Adipocyte (in vitro differentiated cells): Measurements from ENCODE around the gene KIRREL3.

Experiments used
- DNase-seq: peaks from one replicate; pipeline ENCODE4 v3.0.0-alpha.2; 2015; ENCODE audit warnings: low read depth
- H3K27me3 ChIP-seq: replicated peaks from 2 replicates; pipeline ENCODE4 v1.7.0; 2013; ENCODE audit warnings: mild to moderate bottlenecking, low read length, moderate library complexity; ENCODE audit not compliant: control insufficient read depth, insufficient read depth
- H3K36me3 ChIP-seq: 2 replicates; pipeline ENCODE4 v1.7.0; 2013; ENCODE audit warnings: low read length, mild to moderate bottlenecking, moderate library complexity; ENCODE audit not compliant: control insufficient read depth, insufficient read depth, severe bottlenecking
- H3K4me1 ChIP-seq: 2 replicates; pipeline ENCODE4 v1.7.0; 2013; ENCODE audit warnings: mild to moderate bottlenecking, low read length, moderate library complexity; ENCODE audit not compliant: control insufficient read depth, insufficient read depth
- H3K4me3 ChIP-seq: 2 replicates; pipeline ENCODE4 v1.7.0; 2013; ENCODE audit warnings: mild to moderate bottlenecking, low read length, moderate library complexity
- H3K9ac ChIP-seq: 2 replicates; pipeline ENCODE4 v1.7.0; 2013; ENCODE audit warnings: mild to moderate bottlenecking, low read length, moderate library complexity
- H3K9me3 ChIP-seq: 2 replicates; pipeline ENCODE4 v1.7.0; 2013; ENCODE audit warnings: mild to moderate bottlenecking, low read length, moderate library complexity; ENCODE audit not compliant: control insufficient read depth

KIRREL3 gene

DNA sequence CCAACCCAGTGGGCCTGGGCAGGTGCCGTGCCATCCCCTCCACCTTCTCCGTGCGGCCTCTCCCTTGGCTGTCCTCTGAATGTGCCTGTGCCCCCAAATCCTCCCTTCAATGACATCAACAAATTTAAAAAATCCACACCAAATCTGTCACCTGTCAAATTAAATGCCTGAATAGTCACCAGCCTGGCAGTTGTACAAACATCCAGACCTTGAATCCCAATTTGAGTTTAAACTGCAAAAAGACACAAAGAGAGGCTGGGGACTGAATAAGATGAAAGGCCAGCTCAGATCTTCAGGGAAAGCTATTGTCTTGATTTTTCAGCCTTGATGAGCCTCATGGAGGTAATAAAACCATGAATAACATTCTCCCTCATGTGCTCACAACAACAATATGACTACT lies 194.7 kb downstream of the KIRREL3 start:
- DNase-seq = no peak
- Histone ChIP-seq H3K4me3 (no peak overlapping the region), H3K4me1 (no peaks in the 10 kb centered on the region), H3K9me3 (no peaks in the 10 kb centered on the region), H3K36me3 (no peaks in the 10 kb centered on the region), H3K27me3 (no peaks in the 10 kb centered on the region), H3K9ac (no peak overlapping the region)

DNA sequence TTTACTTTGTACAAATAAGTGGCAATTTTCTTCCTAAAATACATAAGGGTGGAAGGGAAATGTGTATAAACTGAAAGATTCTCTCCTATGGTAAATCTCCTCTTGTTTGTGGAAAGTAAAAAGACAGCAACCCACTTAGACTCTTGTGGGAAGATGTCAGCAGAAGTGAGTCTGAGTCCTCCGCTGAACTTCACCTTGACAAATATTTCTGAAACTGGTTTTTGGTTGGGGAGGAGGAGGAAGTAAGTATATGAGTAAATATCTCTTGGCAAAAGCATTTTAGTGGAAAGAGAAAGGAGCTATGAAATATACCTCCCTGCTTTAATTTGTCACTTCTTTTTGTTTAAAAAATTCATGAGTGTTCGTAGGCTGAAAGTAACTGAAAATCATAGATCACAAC lies 196.2 kb downstream of the KIRREL3 start:
- Histone ChIP-seq H3K36me3 (no peaks in the 10 kb centered on the region), H3K4me1 (no peaks in the 10 kb centered on the region), H3K9ac (no peak overlapping the region), H3K4me3 (no peak overlapping the region), H3K27me3 (no peaks in the 10 kb centered on the region), H3K9me3 (no peaks in the 10 kb centered on the region)
- DNase-seq = no peak

- no peaks in the 10 kb centered on the region for H3K9me3 ChIP-seq
- peak; percentile 70 for DNase-seq
These were observed 200.6 kb downstream of the KIRREL3 start for GRCh38 chr11:126800009-126800408.

DNA sequence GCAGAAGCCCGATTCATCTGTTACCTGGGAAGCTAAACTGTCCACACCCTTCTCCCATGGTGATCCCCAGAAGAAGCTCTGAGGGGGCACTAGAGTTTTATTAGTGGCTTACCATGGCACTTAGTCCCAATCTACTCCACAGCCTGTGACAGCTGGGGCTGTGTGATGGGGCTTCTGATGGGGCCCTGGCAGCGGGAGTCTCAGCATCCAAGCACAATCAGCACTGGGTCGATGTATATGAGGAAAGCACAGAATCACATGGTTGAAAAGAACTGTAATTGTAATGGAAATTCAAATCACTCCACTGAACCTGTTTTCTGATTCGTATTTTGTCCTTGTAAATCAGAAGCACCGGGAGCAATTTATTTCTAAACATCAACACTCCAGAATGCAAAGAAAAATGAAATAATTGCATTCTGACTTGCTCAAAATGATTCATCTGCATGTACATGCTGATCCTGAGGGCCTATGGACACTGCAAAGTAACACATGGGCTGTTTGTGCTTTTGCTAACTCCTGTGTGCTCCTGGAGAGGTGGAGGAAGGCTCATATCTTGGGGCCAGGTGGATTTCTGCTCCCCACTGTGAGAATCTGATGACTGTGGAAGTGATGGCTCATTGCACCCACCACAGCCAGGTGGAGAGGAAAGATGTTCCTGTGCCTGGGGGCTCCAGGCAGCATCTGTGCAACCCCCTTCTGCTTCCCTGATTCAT lies 203.0 kb downstream of the KIRREL3 start:
- no peak for DNase-seq
- H3K36me3 ChIP-seq = no peaks in the 10 kb centered on the region
- no peaks in the 10 kb centered on the region for H3K4me1 ChIP-seq
- no peak overlapping the region for H3K9ac ChIP-seq
- no peaks in the 10 kb centered on the region for H3K27me3 ChIP-seq
- H3K9me3 ChIP-seq = no peaks in the 10 kb centered on the region
- H3K4me3 ChIP-seq = no peak overlapping the region

More at GRCh38 chr11:126800009-126800408, 200.6 kb downstream of the KIRREL3 start:
- H3K4me3 ChIP-seq = no peak overlapping the region
- H3K36me3 ChIP-seq = no peaks in the 10 kb centered on the region
- no peaks in the 10 kb centered on the region for H3K4me1 ChIP-seq
- H3K27me3 ChIP-seq = no peaks in the 10 kb centered on the region
- H3K9ac ChIP-seq = no peak overlapping the region

GRCh38 chr11:126793596-126793995 lies 207.0 kb downstream of the KIRREL3 start:
- no peaks in the 10 kb centered on the region for H3K9me3 ChIP-seq
- H3K9ac ChIP-seq = no peak overlapping the region
- DNase-seq = no peak
- H3K4me1 ChIP-seq = no peaks in the 10 kb centered on the region
- no peaks in the 10 kb centered on the region for H3K27me3 ChIP-seq
- H3K36me3 ChIP-seq = no peaks in the 10 kb centered on the region
- H3K4me3 ChIP-seq = no peak overlapping the region

DNA sequence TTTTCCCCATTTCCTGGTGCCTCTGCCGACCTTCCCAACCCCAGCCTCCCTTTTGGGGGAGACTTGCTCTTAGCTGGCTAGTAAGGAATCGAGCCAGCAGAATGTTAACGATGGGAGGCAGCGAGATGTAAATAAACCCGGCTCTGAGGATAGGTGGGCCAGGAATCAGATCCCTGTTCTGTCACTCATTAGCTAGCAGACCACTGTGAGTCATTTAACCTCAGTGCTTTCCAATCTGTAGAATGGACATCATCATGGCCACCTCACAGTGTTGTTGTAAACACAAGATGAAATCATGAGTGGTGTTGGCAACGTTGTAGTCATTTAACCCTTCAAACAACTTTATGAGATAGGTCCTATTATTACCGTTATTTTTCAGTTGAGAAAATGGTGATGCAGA lies 208.6 kb downstream of the KIRREL3 start:
- Histone ChIP-seq H3K4me1 (no peaks in the 10 kb centered on the region), H3K27me3 (no peaks in the 10 kb centered on the region), H3K36me3 (no peaks in the 10 kb centered on the region)

DNA sequence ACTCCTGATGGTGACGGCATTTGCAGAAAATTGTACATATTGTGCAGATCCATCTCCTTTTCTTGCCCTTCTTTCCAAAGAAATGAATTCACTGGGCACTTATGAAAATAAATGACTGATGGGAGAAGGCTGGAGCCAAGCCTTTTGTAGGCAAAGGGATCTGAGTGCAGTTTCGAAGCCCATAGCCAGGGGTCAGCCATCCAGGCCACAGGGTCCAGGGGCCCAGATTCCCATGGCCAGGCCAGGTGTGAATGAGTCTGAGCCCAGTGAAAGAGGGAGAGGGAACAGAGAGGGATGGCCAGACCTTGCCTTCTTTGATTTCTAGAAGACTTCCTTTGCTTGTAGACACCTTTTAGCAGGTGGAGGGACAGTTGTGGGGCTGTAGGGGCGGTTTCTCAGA lies 209.1 kb downstream of the KIRREL3 start:
- Histone ChIP-seq H3K4me3 (no peak overlapping the region), H3K4me1 (no peaks in the 10 kb centered on the region), H3K36me3 (no peaks in the 10 kb centered on the region), H3K9ac (no peak overlapping the region), H3K27me3 (no peaks in the 10 kb centered on the region), H3K9me3 (no peaks in the 10 kb centered on the region)
- no peak for DNase-seq

More for the DNA sequence above, 208.6 kb downstream of the KIRREL3 start:
- DNase-seq = no peak
- no peak overlapping the region for H3K4me3 ChIP-seq
- no peak overlapping the region for H3K9ac ChIP-seq
- H3K9me3 ChIP-seq = no peaks in the 10 kb centered on the region

DNA sequence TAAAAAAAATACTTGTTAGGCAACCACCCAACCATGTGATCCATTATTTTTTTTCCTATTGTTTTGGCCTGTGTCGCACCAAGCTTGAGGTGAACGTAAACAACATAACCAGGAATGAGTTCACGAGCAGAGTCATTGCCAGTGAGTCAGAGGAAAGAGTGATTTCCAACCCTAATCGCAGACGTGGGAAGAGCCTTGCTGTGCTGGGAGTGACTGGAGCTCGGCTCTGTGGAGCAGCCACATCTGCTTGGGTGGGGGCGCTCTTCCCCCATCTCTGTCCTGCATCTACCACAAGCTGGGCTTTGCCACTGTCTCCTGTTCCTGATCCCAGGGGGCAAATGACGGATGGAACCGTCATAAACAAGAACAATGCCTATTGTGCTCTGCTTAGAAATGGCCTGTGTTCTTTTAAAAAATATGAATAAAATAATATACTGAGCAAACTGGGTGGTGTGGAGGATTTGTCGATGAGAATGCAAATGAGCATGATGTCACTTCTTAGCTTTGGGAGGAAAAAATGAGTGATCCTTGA lies 210.0 kb downstream of the KIRREL3 start:
- no peak overlapping the region for H3K9ac ChIP-seq

GRCh38 chr11:126782810-126783209 lies 217.8 kb downstream of the KIRREL3 start:
- H3K4me3 ChIP-seq = no peak overlapping the region
- H3K9ac ChIP-seq = no peak overlapping the region
- no peak for DNase-seq
- H3K9me3 ChIP-seq = no peaks in the 10 kb centered on the region
- peaks cover 9% of the 10 kb centered on the region for H3K27me3 ChIP-seq
- H3K36me3 ChIP-seq = no peaks in the 10 kb centered on the region
- H3K4me1 ChIP-seq = no peaks in the 10 kb centered on the region

More for the DNA sequence above, 210.0 kb downstream of the KIRREL3 start:
- Histone ChIP-seq H3K36me3 (no peaks in the 10 kb centered on the region), H3K4me1 (no peaks in the 10 kb centered on the region), H3K4me3 (no peak overlapping the region), H3K9me3 (no peaks in the 10 kb centered on the region), H3K27me3 (no peaks in the 10 kb centered on the region)
- peak; percentile 75 for DNase-seq

DNA sequence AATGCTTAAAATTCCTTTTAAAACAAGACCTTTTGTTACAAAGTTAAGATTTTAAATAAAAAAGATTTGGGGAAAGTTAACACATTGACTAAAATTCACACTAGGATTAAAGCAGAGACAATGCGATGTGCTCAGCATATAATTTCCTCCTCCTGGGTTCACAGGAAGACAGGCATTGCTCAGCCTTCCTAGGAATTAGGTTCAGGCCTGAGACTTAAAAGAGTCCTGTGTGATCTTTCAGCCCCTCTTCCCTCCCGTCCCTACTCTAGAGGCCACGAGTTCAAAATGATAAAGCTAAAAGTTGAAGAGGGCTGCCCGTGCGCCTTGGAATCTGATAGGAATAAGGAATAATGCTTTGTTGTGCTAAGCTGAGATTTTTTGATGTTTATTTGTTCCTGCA lies 218.6 kb downstream of the KIRREL3 start:
- no peaks in the 10 kb centered on the region for H3K36me3 ChIP-seq
- H3K4me1 ChIP-seq = no peaks in the 10 kb centered on the region
- no peaks in the 10 kb centered on the region for H3K9me3 ChIP-seq
- H3K9ac ChIP-seq = no peak overlapping the region
- H3K4me3 ChIP-seq = no peak overlapping the region
- H3K27me3 ChIP-seq = peaks cover 9% of the 10 kb centered on the region
- no peak for DNase-seq

DNA sequence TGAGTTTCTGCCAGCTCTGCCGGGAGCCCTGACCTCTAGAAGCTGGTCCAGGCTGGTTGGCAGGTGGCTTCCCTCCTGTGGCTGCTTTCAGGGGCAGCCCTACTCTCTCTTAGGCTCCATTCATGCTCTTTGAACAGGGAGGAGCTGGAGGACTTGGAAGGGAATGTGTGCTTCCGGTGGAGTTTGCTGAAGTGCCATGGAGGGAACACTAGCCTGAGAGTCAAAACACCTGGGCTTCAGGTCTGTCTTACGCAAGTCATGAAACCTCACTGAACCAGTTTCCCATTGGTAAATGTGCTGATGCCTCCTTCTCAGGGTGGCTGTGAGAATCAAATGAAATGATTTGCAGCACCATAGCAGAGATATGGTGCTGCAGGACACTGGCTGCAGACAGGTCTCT lies 224.5 kb downstream of the KIRREL3 start:
- Histone ChIP-seq H3K27me3 (peaks cover 15% of the 10 kb centered on the region), H3K4me3 (no peak overlapping the region), H3K9me3 (no peaks in the 10 kb centered on the region), H3K9ac (no peak overlapping the region), H3K4me1 (no peaks in the 10 kb centered on the region), H3K36me3 (no peaks in the 10 kb centered on the region)
- no peak for DNase-seq

DNA sequence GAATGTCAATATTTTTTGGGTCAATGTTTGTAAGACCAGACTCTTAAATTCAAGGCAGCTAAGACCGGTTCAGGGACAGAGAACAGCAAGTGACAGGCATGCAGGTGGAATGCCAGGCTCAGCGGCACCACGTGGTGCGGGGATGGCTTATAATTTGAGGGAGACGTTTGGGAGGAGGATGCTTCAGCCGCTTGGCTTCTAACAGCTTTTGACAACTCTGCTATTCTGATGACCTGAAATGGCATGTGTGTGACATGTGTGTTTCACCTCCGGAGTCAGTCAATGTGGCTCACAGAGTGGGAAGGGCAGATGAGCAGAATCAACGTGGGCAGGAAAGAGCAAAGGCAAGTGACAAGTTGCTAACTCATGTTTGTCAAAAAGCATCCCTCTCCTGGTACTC lies 228.3 kb downstream of the KIRREL3 start:
- no peaks in the 10 kb centered on the region for H3K36me3 ChIP-seq
- no peaks in the 10 kb centered on the region for H3K4me1 ChIP-seq
- no peak for DNase-seq
- H3K9me3 ChIP-seq = no peaks in the 10 kb centered on the region
- H3K4me3 ChIP-seq = no peak overlapping the region
- H3K9ac ChIP-seq = no peak overlapping the region
- peaks cover 6% of the 10 kb centered on the region for H3K27me3 ChIP-seq
